PC-9 (cell line): ENCODE measurements around the gene ARFGEF3. TPM values are rescaled to one million over a fixed set of nuclear protein-coding genes. Genes with fewer than 3 reads are reported as not detected.

Experiments used
- BruUV-seq: library from RNA; stranded (reverse); fragments of 400-500 nt; replicated peaks from 2 replicates; lab custom pipeline; 2021; lab: Mats Ljungman, UMichigan
- CTCF ChIA-PET: fragments of 300-600 bp; sonication (Branson Sonifier 250); formaldehyde crosslinking; loops from one replicate; lab custom pipeline; 2022; ENCODE audit warnings: antibody characterized with exemption; lab: Charles Lee
- POLR2A ChIA-PET: fragments of 300-600 bp; sonication (Branson Sonifier 250); formaldehyde crosslinking; loops from one replicate; lab custom pipeline; 2022; ENCODE audit warnings: antibody characterized with exemption; ENCODE audit not compliant: unreplicated experiment; lab: Charles Lee
- DNase-seq, 2 experiments: peaks; one replicate each; pipeline versions ENCODE4 v3.0.0 to v3.0.0-alpha.2; 2015 to 2022; ENCODE audit warnings: mixed read lengths in 1 of 2
- H2AFZ ChIP-seq: fragments of 200-600 bp; sonication (generic); 2 replicates; pipeline ENCODE4 v1.8.1; 2017; ENCODE audit warnings: antibody characterized with exemption
- H3F3A ChIP-seq: fragments of 200-600 bp; sonication (generic); 2 replicates; pipeline ENCODE4 v1.8.1; 2017; ENCODE audit warnings: antibody characterized with exemption, mild to moderate bottlenecking, low read depth; ENCODE audit not compliant: insufficient read depth
- H3K27ac ChIP-seq: fragments of 200-600 bp; sonication (generic); 2 replicates; pipeline ENCODE4 v1.6.1; 2016; ENCODE audit warnings: mixed run types
- H3K27me3 ChIP-seq: fragments of 200-600 bp; sonication (generic); 2 replicates; pipeline ENCODE4 v1.6.1; 2016; ENCODE audit warnings: low read depth, mixed run types; ENCODE audit not compliant: insufficient read depth
- H3K36me3 ChIP-seq: fragments of 200-600 bp; sonication (generic); 2 replicates; pipeline ENCODE4 v1.6.1; 2016; ENCODE audit warnings: low read depth, mixed run types
- H3K4me1 ChIP-seq: fragments of 200-600 bp; sonication (generic); replicated peaks from 2 replicates; pipeline ENCODE4 v1.6.1; 2016; ENCODE audit warnings: mixed run types; ENCODE audit not compliant: insufficient read depth
- H3K4me2 ChIP-seq: fragments of 200-600 bp; sonication (generic); 2 replicates; pipeline ENCODE4 v1.6.1; 2017; ENCODE audit warnings: mixed run types
- H3K4me3 ChIP-seq: fragments of 200-600 bp; sonication (generic); 2 replicates; pipeline ENCODE4 v1.6.1; 2016; ENCODE audit warnings: mixed run types
- H3K79me2 ChIP-seq: fragments of 200-600 bp; sonication (generic); 2 replicates; pipeline ENCODE4 v1.6.1; 2017; ENCODE audit warnings: low read depth, mixed run types
- H3K9me2 ChIP-seq: fragments of 200-600 bp; sonication (generic); 2 replicates; pipeline ENCODE4 v1.8.1; 2017; ENCODE audit warnings: mild to moderate bottlenecking; ENCODE audit not compliant: insufficient read depth
- H3K9me3 ChIP-seq: fragments of 200-600 bp; sonication (generic); 2 replicates; pipeline ENCODE4 v1.8.1; 2016; ENCODE audit warnings: low read depth; ENCODE audit not compliant: insufficient read depth
- H4K20me1 ChIP-seq: fragments of 200-600 bp; sonication (generic); 2 replicates; pipeline ENCODE4 v1.8.1; 2017; ENCODE audit not compliant: insufficient read depth
- EZH2 ChIP-seq: fragments of 200-600 bp; sonication (generic); IDR thresholded peaks from 2 replicates; pipeline ENCODE4 v1.8.0; 2017; ENCODE audit warnings: antibody characterized with exemption, low read depth
- intact Hi-C: fragments of 100-400 bp; cut with micrococcal nuclease; formaldehyde crosslinking; loops from one replicate; pipeline ENCODE4 v1.10.0; 2022; ENCODE audit not compliant: unreplicated experiment
- total RNA-seq: library from RNA; stranded (reverse); gene quantifications from 2 replicates; pipeline ENCODE4 v1.2.3, GENCODE V29; 2021
- TF ChIP-seq, protein P1 (sequence below): fragments of 200-600 bp; sonication (generic); conservative IDR thresholded peaks from 2 replicates; pipeline ENCODE4 v1.6.1; 2017; ENCODE audit warnings: mixed run types, antibody characterized with exemption, mild to moderate bottlenecking, moderate library complexity

The ARFGEF3 gene
- total RNA-seq, 1 experiment from 2014 or later = 9.9 TPM

DNA sequence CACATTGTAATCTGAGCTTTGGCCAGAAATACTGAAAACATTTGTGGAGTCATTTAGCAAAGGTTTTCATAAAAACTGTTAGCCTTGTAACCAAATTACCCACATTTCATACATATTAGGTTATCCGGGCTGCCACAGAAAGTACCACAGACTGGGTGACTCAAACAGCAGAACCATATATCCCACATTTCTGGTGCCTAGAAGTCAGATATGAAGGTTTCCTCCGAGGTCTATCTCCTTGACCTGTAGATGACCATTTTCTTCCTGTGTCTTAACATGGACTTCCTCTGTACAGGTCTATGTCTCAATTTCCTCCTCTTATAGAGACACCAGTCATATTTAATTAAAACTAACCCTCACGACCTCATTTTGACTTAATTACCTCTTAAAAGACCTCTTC lies 166.5 kb downstream of the ARFGEF3 start:
- Histone ChIP-seq H3K4me2 (no peak overlapping the region), H3F3A (no peaks in the 10 kb centered on the region), H3K36me3 (peaks cover 34% of the 10 kb centered on the region), H3K4me1 (no peaks in the 10 kb centered on the region), H2AFZ (no peak overlapping the region), H3K27ac (no peak overlapping the region), H3K79me2 (no peaks in the 10 kb centered on the region), H3K4me3 (no peak overlapping the region), H3K27me3 (no peaks in the 10 kb centered on the region), H3K9me3 (no peaks in the 10 kb centered on the region), H4K20me1 (no peaks in the 10 kb centered on the region), H3K9me2 (no peaks in the 10 kb centered on the region)
- ChIA-PET CTCF (no interaction called here), POLR2A (no interaction called here)
- DNase-seq = no peak
- intact Hi-C loops = no loop called here
- BruUV-seq = no TSS peak
- TF ChIP-seq, protein P1, sequence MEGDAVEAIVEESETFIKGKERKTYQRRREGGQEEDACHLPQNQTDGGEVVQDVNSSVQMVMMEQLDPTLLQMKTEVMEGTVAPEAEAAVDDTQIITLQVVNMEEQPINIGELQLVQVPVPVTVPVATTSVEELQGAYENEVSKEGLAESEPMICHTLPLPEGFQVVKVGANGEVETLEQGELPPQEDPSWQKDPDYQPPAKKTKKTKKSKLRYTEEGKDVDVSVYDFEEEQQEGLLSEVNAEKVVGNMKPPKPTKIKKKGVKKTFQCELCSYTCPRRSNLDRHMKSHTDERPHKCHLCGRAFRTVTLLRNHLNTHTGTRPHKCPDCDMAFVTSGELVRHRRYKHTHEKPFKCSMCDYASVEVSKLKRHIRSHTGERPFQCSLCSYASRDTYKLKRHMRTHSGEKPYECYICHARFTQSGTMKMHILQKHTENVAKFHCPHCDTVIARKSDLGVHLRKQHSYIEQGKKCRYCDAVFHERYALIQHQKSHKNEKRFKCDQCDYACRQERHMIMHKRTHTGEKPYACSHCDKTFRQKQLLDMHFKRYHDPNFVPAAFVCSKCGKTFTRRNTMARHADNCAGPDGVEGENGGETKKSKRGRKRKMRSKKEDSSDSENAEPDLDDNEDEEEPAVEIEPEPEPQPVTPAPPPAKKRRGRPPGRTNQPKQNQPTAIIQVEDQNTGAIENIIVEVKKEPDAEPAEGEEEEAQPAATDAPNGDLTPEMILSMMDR = no peak
- TF ChIP-seq EZH2 = no peak

DNA sequence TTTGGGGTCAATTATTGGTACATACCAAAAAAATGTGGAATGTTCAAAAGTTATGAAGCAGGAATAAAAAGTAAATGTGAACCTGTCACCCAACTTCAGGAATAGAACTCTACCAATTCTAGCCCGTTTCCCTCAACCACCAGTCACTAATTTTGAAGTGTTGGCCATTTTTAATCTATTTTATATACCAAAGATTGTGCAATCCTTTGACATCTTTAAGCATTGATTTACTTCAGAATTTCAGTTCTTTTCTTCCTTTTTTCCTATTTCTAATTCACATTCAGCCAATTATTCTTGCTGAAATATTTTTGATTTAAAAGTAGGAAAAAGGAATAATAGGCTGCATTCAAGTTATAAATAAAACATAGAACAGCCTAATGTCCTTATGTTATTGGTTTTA lies 169.0 kb downstream of the ARFGEF3 start:
- no TSS peak for BruUV-seq
- Histone ChIP-seq H3K9me2 (no peaks in the 10 kb centered on the region), H3K36me3 (peaks cover 24% of the 10 kb centered on the region), H3K4me3 (no peak overlapping the region), H3K27ac (no peak overlapping the region), H3K27me3 (no peaks in the 10 kb centered on the region), H3K9me3 (no peaks in the 10 kb centered on the region), H3F3A (peaks cover 3% of the 10 kb centered on the region; the same call in 1 of the 2 replicates), H3K4me2 (no peak overlapping the region), H3K79me2 (no peaks in the 10 kb centered on the region), H3K4me1 (no peaks in the 10 kb centered on the region), H2AFZ (no peak overlapping the region), H4K20me1 (no peaks in the 10 kb centered on the region)
- no peak for TF ChIP-seq EZH2
- TF ChIP-seq, protein P1 = no peak
- no peak for DNase-seq
- intact Hi-C loops = no loop called here
- CTCF ChIA-PET = no interaction called here
- POLR2A ChIA-PET = no interaction called here

DNA sequence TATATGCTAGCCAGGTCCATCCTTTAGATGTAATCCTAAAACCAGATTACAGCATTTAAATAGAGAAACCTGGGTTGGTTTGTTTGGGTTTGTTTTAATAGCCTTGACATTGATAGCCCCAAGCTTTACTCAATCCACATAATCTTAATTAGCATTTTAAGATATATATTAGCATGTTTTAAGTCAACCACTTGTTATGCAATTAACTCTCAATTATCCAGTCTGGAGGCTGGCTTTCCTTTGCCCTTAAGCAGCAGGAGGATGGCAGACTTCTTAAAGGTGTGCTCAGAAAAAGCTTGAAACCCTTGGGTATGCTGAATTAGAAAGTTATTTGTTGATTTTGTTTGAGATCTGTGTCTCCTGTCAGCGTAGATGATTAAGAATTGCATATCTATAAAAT lies 169.7 kb downstream of the ARFGEF3 start:
- no peaks in the 10 kb centered on the region for H3K9me2 ChIP-seq
- no peak overlapping the region for H3K4me3 ChIP-seq
- BruUV-seq = no TSS peak
- H3K4me1 ChIP-seq = no peaks in the 10 kb centered on the region
- DNase-seq = no peak
- CTCF ChIA-PET = no interaction called here
- peaks cover 3% of the 10 kb centered on the region; the same call in 1 of the 2 replicates for H3F3A ChIP-seq
- POLR2A ChIA-PET = no interaction called here
- H3K27ac ChIP-seq = no peak overlapping the region
- no peak overlapping the region for H2AFZ ChIP-seq
- no peaks in the 10 kb centered on the region for H3K79me2 ChIP-seq
- TF ChIP-seq EZH2 = no peak
- TF ChIP-seq, protein P1 = no peak
- H3K4me2 ChIP-seq = no peak overlapping the region
- no peaks in the 10 kb centered on the region for H4K20me1 ChIP-seq
- intact Hi-C loops = no loop called here
- no peaks in the 10 kb centered on the region for H3K9me3 ChIP-seq
- H3K36me3 ChIP-seq = peaks cover 26% of the 10 kb centered on the region
- H3K27me3 ChIP-seq = no peaks in the 10 kb centered on the region
